Natural killer cell (primary cell): ENCODE results near the gene PALLD. TPM values are rescaled to one million over a fixed set of nuclear protein-coding genes. Genes with fewer than 3 reads are reported as not detected.

Source experiments
- ATAC-seq, 3 donors: fragments of 150-1000 bp in 2 of 3; fragments of 200-7000 bp in 1 of 3; cut with Tn5 transposase; 1 replicate in 1 of 3; 2 replicates in 2 of 3; pipeline ENCODE4 v1.10.0; 2021; ENCODE audit warnings: mild to moderate bottlenecking in 2 of 3, moderate library complexity in 2 of 3
- DNase-seq, 2 donors: peaks; one replicate each; pipeline versions ENCODE4 v3.0.0 to v3.0.0-alpha.2; 2013 to 2021; ENCODE audit warnings: mixed read lengths in 1 of 2
- H3K27ac ChIP-seq: one replicate; pipeline ENCODE4 v1.5.1; 2013; ENCODE audit warnings: mild to moderate bottlenecking, low read length
- H3K27me3 ChIP-seq: one replicate; pipeline ENCODE4 v1.6.1; 2013; ENCODE audit warnings: low read length; ENCODE audit not compliant: control insufficient read depth, insufficient read depth
- H3K36me3 ChIP-seq: one replicate; pipeline ENCODE4 v1.6.1; 2013; ENCODE audit warnings: low read length; ENCODE audit not compliant: control insufficient read depth, insufficient read depth
- H3K4me1 ChIP-seq: one replicate; pipeline ENCODE4 v1.6.1; 2013; ENCODE audit warnings: low read length; ENCODE audit not compliant: control insufficient read depth, insufficient read depth
- H3K4me3 ChIP-seq: one replicate; pipeline ENCODE4 v1.5.1; 2013; ENCODE audit warnings: low read length
- H3K9me3 ChIP-seq: one replicate; pipeline ENCODE4 v1.6.1; 2013; ENCODE audit warnings: low read length; ENCODE audit not compliant: control insufficient read depth, insufficient read depth
- H3K27ac Mint-ChIP-seq, 2 donors: one replicate each; pipeline ENCODE4 v1.8.0; 2022; ENCODE audit warnings: mild to moderate bottlenecking in 2 of 2, mixed read lengths in 2 of 2, moderate library complexity in 1 of 2
- H3K27me3 Mint-ChIP-seq, 2 donors: one replicate each; pipeline ENCODE4 v1.8.0; 2022; ENCODE audit warnings: low read depth in 2 of 2, mixed read lengths in 2 of 2
- H3K36me3 Mint-ChIP-seq: one replicate; pipeline ENCODE4 v1.8.0; 2022; ENCODE audit warnings: mixed read lengths
- H3K4me1 Mint-ChIP-seq, 2 donors: one replicate each; pipeline ENCODE4 v1.8.0; 2022; ENCODE audit warnings: mixed read lengths in 2 of 2
- H3K4me3 Mint-ChIP-seq: one replicate; pipeline ENCODE4 v1.8.0; 2022; ENCODE audit warnings: mild to moderate bottlenecking, moderate library complexity, mixed read lengths
- H3K9me3 Mint-ChIP-seq, 2 donors: one replicate each; pipeline ENCODE4 v1.8.0; 2022; ENCODE audit warnings: mixed read lengths in 2 of 2
- WGBS: methylation state at CpG from one replicate; pipeline ENCODE4 v1.1.7; 2013; ENCODE audit warnings: missing lambda C conversion rate; ENCODE audit not compliant: insufficient coverage; 5-methylcytosine and 5-hydroxymethylcytosine counted together
- intact Hi-C: fragments of 100-400 bp; cut with micrococcal nuclease; formaldehyde crosslinking; loops from one replicate; pipeline ENCODE4 v1.14.2; 2022
- total RNA-seq, 4 donors: library from RNA; stranded (reverse); fragments of 120-200 nt in 1 of 4; gene quantifications; one replicate each; pipeline versions ENCODE4 v1.2.3 to v1.2.4, GENCODE V29; 2013 to 2022
- TF ChIP-seq, protein P1 (sequence below): fragments of 200-600 bp; IDR thresholded peaks from one replicate; pipeline ENCODE4 v1.8.0; 2022; ENCODE audit warnings: antibody characterized with exemption

The PALLD gene
- total RNA-seq, 3 donors from 2014 or later (not counting 1 experiment from before 2014, with no cell fraction given): 15.1 to 25.4 (median 22.8) TPM

DNA sequence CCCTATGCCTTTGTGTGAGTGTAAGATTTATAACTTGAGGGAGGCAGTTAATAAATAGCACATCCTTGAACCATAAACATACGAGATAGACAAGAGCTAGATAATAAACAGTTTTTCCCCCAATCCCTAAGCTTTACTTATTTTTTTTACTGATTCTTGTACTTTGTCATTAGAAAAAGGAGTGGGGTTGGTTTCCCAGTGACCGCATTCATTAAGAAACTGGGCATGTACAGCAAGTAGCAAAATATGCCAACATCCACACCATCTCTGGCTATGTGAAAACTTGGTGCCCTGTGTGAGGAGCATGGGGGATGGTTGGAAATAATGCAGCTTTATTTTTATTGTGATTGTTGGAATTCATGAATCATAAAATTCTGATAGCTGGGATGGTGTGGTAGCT lies 337.0 kb downstream of the PALLD start:
- Histone ChIP-seq H3K27me3 (peaks cover 24% of the 10 kb centered on the region), H3K27ac (no peak overlapping the region), H3K4me1 (peaks cover 20% of the 10 kb centered on the region), H3K36me3 (no peaks in the 10 kb centered on the region), H3K4me3 (no peak overlapping the region), H3K9me3 (no peaks in the 10 kb centered on the region)
- Mint-ChIP-seq H3K27me3 (peaks cover 53 to 76% of the 10 kb centered on the region in 2 donors), H3K4me3 (peak overlapping the region; percentile 21), H3K36me3 (no peaks in the 10 kb centered on the region), H3K4me1 (peaks cover 6 to 31% of the 10 kb centered on the region in 2 donors), H3K27ac (no peak overlapping the region), H3K9me3 (no peaks in the 10 kb centered on the region)
- TF ChIP-seq, protein P1, sequence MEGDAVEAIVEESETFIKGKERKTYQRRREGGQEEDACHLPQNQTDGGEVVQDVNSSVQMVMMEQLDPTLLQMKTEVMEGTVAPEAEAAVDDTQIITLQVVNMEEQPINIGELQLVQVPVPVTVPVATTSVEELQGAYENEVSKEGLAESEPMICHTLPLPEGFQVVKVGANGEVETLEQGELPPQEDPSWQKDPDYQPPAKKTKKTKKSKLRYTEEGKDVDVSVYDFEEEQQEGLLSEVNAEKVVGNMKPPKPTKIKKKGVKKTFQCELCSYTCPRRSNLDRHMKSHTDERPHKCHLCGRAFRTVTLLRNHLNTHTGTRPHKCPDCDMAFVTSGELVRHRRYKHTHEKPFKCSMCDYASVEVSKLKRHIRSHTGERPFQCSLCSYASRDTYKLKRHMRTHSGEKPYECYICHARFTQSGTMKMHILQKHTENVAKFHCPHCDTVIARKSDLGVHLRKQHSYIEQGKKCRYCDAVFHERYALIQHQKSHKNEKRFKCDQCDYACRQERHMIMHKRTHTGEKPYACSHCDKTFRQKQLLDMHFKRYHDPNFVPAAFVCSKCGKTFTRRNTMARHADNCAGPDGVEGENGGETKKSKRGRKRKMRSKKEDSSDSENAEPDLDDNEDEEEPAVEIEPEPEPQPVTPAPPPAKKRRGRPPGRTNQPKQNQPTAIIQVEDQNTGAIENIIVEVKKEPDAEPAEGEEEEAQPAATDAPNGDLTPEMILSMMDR: no peak
- intact Hi-C loops: loop anchor here (5.0 to 10.0 kb wide), 2 partner anchors 43 to 181 kb away; partner anchors contain the start of gene CBR4
- ATAC-seq: no peak
- DNase-seq: no peak
- WGBS: no CpG with 5 or more reads among the region's 2 CpGs

DNA sequence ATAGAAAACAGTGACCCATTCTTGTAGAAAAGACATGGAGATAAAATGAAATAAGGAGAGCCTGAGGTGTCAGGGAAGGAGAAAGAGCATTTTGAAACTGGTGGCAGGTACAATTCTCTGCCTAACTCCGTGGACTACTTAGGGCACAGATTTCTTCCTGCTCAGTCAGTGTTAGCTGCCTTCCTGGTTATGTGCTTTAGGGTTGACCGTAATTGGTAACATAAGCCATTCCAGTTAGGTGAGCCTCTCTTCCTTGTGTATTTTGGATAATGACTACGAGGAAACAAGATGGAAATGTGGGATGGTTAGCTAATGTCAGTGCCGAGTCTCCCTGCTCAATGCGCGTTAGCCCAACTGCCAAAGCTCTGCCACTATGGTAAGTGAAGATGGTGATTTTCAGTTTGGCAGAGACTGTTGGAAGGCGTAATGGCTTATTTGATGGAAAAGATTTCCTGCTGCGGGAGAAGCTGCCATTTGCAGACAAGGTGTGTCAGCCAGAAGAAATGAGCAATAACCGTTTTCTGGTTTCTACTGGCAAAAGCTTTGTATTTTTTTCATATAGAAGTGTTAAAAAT lies 339.1 kb downstream of the PALLD start:
- Histone ChIP-seq H3K9me3 (no peaks in the 10 kb centered on the region), H3K27ac (no peak overlapping the region), H3K27me3 (peaks cover 22% of the 10 kb centered on the region), H3K4me3 (no peak overlapping the region), H3K4me1 (peaks cover 20% of the 10 kb centered on the region), H3K36me3 (no peaks in the 10 kb centered on the region)
- peaks cover 41 to 69% of the 10 kb centered on the region in 2 donors for H3K27me3 Mint-ChIP-seq
- H3K4me3 Mint-ChIP-seq: no peak overlapping the region
- peaks cover 6 to 29% of the 10 kb centered on the region in 2 donors for H3K4me1 Mint-ChIP-seq
- no peak overlapping the region for H3K27ac Mint-ChIP-seq
- no peak for DNase-seq
- intact Hi-C loops: loop anchor here (10.0 kb wide), 1 partner anchor 179 kb away; the partner anchor contains the start of gene CBR4
- no peaks in the 10 kb centered on the region for H3K36me3 Mint-ChIP-seq
- 94% methylated on average over 9 of the region's 9 CpGs for WGBS
- ATAC-seq: no peak
- H3K9me3 Mint-ChIP-seq: no peaks in the 10 kb centered on the region
- TF ChIP-seq, protein P1: no peak

DNA sequence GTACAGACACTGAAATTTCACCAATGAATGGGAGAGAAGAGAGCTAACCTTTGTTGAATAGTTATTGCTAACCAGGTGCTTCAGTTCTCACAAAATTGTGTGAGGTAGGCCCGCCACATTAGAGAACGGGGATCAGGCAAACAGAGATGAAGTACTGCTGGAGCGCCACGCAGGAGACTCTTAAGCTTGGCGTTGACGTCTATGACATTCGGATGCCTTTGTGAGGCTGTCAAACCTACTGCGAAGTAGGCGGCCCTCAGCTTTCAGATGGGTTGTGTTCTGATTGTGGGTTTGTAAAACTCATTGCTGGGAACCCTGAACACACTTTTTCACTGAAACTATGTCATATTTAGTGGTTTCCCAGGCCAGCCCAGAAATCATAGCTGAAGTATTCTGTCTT lies 339.6 kb downstream of the PALLD start:
- intact Hi-C loops: loop anchor here (10.0 kb wide), 1 partner anchor 178 kb away; the partner anchor contains the start of gene CBR4
- Mint-ChIP-seq H3K27me3 (peaks cover 36 to 64% of the 10 kb centered on the region in 2 donors), H3K27ac (no peak overlapping the region)

More for the DNA sequence above, 339.6 kb downstream of the PALLD start:
- WGBS: 95% methylated on average over 9 of the region's 9 CpGs
- no peaks in the 10 kb centered on the region for H3K9me3 Mint-ChIP-seq
- peaks cover 4 to 24% of the 10 kb centered on the region in 2 donors for H3K4me1 Mint-ChIP-seq
- no peaks in the 10 kb centered on the region for H3K36me3 Mint-ChIP-seq
- TF ChIP-seq, protein P1: no peak
- DNase-seq (peak in 1 of 2 donors; percentile 24), ATAC-seq (no peak)
- peaks cover 19% of the 10 kb centered on the region for H3K27me3 ChIP-seq
- H3K4me1 ChIP-seq: peaks cover 18% of the 10 kb centered on the region
- H3K9me3 ChIP-seq: no peaks in the 10 kb centered on the region
- no peaks in the 10 kb centered on the region for H3K36me3 ChIP-seq
- no peak overlapping the region for H3K4me3 Mint-ChIP-seq
- no peak overlapping the region for H3K27ac ChIP-seq
- no peak overlapping the region for H3K4me3 ChIP-seq
